ENCODE measurements around the gene C22orf31.

The C22orf31 gene

DNA sequence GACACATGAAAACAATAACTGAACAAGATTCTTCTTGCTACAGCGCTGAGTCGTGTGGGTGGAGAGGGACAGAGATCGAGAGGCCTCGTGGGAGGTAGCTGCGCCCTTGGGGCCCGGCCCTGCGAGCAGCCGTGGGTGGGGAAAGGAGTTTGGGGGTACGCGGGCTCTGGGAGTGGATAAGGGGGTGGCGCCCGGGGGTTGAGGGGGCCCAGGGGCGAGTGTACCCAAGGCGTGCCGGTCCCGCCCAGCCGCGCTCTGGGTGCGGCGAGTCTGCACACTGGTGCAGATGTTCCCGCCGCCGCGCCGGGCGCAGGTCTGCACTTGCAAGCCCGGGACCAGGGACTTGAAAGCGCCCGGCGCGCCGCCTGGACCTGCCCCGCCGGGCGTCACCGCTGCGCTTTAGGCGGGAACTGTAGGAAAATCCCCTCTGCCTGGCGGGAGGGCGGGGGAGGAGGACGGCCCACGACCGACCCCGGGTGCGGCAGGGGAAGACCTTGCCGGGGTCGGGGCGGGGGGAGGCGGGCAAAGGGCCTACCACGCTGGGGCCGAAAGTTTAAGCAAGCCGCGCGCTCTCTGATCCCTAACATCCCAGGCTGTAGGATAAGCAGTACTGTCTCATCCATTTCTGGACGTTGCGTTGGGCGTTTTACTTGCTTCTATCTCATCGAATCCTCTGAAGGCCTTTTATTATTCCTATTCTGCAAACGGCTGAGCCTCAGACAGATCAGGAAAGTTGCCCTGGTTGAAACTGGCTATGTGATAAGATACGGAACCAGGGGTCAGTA, 9.8 kb upstream of the C22orf31 start:
- no peak for DNase-seq (ENCODE audit: low read depth)
- TF ChIP-seq, protein P1, sequence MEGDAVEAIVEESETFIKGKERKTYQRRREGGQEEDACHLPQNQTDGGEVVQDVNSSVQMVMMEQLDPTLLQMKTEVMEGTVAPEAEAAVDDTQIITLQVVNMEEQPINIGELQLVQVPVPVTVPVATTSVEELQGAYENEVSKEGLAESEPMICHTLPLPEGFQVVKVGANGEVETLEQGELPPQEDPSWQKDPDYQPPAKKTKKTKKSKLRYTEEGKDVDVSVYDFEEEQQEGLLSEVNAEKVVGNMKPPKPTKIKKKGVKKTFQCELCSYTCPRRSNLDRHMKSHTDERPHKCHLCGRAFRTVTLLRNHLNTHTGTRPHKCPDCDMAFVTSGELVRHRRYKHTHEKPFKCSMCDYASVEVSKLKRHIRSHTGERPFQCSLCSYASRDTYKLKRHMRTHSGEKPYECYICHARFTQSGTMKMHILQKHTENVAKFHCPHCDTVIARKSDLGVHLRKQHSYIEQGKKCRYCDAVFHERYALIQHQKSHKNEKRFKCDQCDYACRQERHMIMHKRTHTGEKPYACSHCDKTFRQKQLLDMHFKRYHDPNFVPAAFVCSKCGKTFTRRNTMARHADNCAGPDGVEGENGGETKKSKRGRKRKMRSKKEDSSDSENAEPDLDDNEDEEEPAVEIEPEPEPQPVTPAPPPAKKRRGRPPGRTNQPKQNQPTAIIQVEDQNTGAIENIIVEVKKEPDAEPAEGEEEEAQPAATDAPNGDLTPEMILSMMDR (conservative IDR thresholded peaks at IDR 0.05; ENCODE audit: control insufficient read depth, insufficient read depth, low read depth, low read length) = no peak
- H3K4me3 ChIP-seq (ENCODE audit: control insufficient read depth, low read depth, low read length) = peak overlapping the region; percentile 22

GRCh38 chr22:29070490-29070889, 8.9 kb upstream of the C22orf31 start:
- DNase-seq (ENCODE audit: low read depth) = no peak
- no peak overlapping the region for H3K4me3 ChIP-seq (ENCODE audit: control insufficient read depth, low read depth, low read length)
- TF ChIP-seq, protein P1 (conservative IDR thresholded peaks at IDR 0.05; ENCODE audit: control insufficient read depth, insufficient read depth, low read depth, low read length) = no peak

- no peak for DNase-seq (ENCODE audit: low read depth)
- no peak overlapping the region for H3K4me3 ChIP-seq (ENCODE audit: control insufficient read depth, low read depth, low read length)
- TF ChIP-seq, protein P1 (conservative IDR thresholded peaks at IDR 0.05; ENCODE audit: control insufficient read depth, insufficient read depth, low read depth, low read length) = no peak
Measured at GRCh38 chr22:29069463-29069862, 7.8 kb upstream of the C22orf31 start.

DNA sequence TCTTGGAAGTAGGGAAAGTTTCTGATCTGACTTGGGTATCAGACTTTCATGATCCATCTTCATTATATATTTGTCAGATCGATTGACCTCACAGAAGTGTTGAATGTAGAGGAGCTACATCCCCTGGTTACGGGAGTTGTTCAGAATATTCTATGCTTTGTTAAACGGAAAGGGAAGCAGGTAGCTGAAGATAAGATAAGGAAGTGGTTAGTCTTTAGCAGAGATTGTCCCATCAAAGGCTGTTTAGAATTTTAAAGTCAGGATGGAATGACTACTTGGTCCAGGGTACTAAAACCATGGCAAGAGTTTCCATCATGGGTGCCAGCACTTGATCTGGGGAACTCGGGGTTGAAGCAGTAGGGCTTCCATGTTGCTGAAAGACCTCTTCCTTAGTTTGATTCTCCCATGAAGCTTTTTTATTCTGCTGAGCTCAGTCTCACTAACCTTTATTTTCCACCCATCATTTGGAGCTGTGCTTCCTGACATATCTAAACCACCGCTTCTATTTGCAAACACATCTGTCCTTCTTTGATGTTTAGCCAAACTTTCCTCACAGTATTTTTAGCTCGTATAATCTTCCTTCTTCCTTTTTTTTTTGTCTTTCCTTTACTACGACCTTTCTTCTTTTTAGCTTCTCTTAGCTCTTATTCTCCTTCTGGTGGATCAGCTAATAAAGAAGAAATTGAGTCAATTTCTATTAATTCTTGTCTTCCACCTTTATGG, 4.0 kb upstream of the C22orf31 start:
- no peak for DNase-seq (ENCODE audit: low read depth)
- H3K4me3 ChIP-seq (ENCODE audit: control insufficient read depth, low read depth, low read length) = no peak overlapping the region
- TF ChIP-seq, protein P1 (conservative IDR thresholded peaks at IDR 0.05; ENCODE audit: control insufficient read depth, insufficient read depth, low read depth, low read length) = no peak

- DNase-seq (ENCODE audit: low read depth) = no peak
- no peak overlapping the region for H3K4me3 ChIP-seq (ENCODE audit: control insufficient read depth, low read depth, low read length)
- TF ChIP-seq, protein P1 (conservative IDR thresholded peaks at IDR 0.05; ENCODE audit: control insufficient read depth, insufficient read depth, low read depth, low read length) = no peak
Measured at GRCh38 chr22:29062286-29062821, 723 bp upstream of the C22orf31 start.

DNA sequence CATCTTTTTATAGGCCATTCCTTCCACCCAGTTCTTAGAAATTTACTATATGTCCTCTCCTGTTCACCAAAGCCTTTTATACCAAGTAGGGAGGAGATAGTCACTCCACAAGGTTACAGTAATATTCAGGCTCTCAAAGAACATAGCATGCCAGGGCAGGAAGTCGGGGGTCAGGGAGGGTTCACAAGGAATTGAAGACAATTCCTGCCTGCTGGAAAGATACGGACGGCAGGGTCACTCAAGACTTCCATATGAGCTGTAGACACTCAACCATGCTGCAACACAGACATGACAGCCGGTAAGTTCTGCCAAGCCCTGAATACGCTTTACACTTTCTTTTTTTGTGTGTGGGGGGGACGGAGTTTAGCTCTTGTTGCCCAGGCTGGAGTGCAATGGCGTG, 700 bp downstream of the C22orf31 start:
- no peak overlapping the region for H3K4me3 ChIP-seq (ENCODE audit: control insufficient read depth, low read depth, low read length)
- TF ChIP-seq, protein P1 (conservative IDR thresholded peaks at IDR 0.05; ENCODE audit: control insufficient read depth, insufficient read depth, low read depth, low read length) = no peak
- no peak for DNase-seq (ENCODE audit: low read depth)
